Lower leg skin (tissue), 3 donors: ENCODE measurements around the gene PRDM2.

Experiments used
- POLR2A ChIP-seq, 2 donors: fragments of 450-650 bp; IDR thresholded peaks; one replicate each; pipeline ENCODE4 v1.6.1; 2016 to 2017; ENCODE audit warnings: antibody characterized with exemption in 2 of 2, mild to moderate bottlenecking in 1 of 2, moderate library complexity in 1 of 2
- TF ChIP-seq, protein P1 (sequence below), 3 donors: fragments of 450-650 bp; IDR thresholded peaks; one replicate each; pipeline ENCODE4 v1.5.1; 2016; ENCODE audit warnings: antibody characterized with exemption in 3 of 3, mild to moderate bottlenecking in 3 of 3, moderate library complexity in 2 of 3

DNA sequence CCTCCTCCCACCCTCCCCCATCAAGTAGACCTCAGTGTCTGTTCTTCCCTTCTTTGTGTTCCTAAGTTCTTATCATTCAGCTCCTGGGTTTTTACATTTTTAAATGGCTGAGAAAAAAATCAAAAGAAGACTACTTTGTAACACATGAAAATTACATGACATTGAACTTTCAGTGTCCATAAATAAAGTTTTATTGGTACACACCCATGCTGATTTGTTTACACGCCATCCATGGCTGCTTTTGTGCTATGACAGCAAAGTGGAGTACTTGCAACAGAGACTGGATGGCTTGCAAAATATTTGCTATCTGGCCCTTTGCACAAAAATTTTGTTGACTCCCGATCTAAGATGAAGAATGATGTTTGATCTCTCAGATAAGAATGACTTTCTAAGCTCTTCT lies 171.4 kb downstream of the PRDM2 start:
- TF ChIP-seq, protein P1, sequence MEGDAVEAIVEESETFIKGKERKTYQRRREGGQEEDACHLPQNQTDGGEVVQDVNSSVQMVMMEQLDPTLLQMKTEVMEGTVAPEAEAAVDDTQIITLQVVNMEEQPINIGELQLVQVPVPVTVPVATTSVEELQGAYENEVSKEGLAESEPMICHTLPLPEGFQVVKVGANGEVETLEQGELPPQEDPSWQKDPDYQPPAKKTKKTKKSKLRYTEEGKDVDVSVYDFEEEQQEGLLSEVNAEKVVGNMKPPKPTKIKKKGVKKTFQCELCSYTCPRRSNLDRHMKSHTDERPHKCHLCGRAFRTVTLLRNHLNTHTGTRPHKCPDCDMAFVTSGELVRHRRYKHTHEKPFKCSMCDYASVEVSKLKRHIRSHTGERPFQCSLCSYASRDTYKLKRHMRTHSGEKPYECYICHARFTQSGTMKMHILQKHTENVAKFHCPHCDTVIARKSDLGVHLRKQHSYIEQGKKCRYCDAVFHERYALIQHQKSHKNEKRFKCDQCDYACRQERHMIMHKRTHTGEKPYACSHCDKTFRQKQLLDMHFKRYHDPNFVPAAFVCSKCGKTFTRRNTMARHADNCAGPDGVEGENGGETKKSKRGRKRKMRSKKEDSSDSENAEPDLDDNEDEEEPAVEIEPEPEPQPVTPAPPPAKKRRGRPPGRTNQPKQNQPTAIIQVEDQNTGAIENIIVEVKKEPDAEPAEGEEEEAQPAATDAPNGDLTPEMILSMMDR (IDR thresholded peaks at IDR 0.05): no peak
- TF ChIP-seq POLR2A (IDR thresholded peaks at IDR 0.05): no peak
